HG03196 (cell line): Measurements from ENCODE around the gene PNLIPRP3.

Experiments used
- ATAC-seq: cut with Tn5 transposase; IDR thresholded peaks from one replicate; pipeline ENCODE4 v1.9.1; 2021; ENCODE audit not compliant: unreplicated experiment

PNLIPRP3 gene

DNA sequence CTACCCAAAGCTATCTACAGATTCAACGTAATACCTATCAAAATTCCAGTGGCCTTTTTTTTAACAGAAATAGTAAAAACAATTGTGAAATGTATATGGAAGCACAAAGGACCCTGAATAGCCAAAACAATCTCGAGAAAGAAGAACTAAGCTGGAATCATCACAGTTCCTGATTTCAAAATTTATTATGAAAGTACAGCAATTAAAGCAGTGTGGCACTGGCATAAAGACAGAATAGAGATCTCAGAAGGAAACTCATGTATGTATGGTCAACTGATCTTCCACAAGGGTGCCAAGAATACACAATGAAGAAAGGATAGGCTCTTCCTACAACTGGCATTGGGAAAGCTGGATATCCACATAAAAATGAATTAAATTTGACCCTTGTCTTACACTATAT lies 23.2 kb downstream of the PNLIPRP3 start:
- ATAC-seq = no peak

DNA sequence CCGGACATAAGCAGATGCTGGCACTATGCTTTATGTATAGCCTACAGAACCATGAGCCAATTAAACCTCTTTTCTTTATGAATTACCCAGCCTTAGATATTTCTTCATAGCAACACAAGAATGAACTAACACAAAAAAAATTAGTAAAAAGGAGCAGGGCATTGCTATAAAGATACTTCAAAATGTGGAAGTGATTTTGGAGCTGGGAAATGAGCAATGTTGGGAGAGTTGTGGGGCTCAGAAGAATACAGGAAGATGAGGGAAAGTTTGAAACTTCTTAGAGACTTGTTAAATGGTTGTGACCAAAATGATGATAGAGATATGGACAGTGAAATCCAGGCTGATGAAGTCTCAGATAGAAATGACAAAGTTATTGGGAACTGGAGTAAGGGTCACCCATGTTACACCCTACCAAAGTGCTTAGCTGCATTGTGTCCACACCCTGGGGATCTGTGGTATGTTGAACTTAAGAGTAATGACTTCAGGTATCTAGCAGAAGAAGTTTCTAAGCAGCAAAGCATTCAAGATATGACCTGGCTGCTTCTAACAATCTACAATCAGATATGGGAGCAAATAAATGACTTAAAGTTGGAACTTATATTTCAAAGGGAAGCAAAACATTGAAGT lies 24.2 kb downstream of the PNLIPRP3 start:
- no peak for ATAC-seq

DNA sequence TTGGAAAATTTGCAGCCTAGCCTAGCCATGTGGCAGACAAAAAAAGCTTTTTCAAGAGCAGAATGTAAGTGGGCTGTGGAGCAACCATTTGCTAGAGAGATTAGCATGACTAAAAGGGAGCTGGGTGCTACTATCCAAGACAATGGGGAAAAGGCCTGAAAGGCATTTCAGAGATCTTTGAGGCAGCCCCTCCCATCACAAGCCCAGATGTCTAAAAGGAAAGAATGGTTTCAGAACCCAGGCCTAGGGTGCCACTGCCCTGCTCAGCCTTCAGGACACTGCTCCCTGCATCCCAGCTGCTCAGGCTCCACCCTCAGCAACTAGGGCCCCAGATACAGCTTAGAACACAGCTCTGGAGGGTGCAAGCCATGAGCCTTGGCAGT lies 24.7 kb downstream of the PNLIPRP3 start:
- ATAC-seq = no peak

DNA sequence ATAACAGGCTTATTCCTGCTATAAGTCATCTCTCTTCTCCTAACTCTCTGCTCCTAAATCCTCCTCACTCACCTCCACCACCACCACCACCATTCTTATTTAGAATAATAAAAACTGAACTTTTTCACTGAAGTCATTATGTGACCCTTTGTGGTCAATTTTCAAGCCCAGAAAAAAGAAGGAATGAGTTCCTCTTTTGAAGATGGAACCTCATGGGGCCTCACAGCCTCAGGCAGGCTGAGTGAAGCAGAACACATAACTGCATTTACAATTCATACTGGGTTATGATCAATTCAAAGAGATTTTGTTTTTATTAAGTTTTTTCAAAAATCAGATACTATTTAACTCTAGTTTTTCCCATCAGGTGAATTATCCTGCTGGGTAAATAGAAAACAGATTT lies 29.8 kb downstream of the PNLIPRP3 start:
- ATAC-seq = no peak

GRCh38 chr10:116460219-116460618 lies 32.6 kb downstream of the PNLIPRP3 start:
- ATAC-seq = no peak

DNA sequence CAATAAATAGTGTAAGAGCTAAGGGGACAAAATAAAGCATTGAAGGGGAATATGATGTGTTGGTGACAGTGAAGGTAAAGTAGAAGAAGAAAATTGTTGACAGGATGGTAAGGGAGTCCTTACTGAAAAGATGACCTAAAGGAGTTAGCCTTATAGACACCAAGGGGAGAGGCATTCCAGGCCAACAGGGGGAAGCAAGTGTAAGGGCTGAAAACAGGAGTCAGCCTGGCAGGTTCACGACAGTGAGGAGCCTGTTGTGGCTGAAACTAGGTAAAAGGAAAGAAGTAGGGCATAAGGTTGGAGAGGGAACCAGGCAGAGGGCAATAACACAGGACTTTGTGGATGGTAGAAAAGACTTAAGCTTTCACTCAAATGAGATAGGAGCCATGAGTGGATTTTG lies 34.0 kb downstream of the PNLIPRP3 start:
- ATAC-seq = no peak

GRCh38 chr10:116464257-116464656 lies 36.6 kb downstream of the PNLIPRP3 start:
- no peak for ATAC-seq

- ATAC-seq = no peak
These were observed 37.9 kb downstream of the PNLIPRP3 start for GRCh38 chr10:116465546-116465945.

DNA sequence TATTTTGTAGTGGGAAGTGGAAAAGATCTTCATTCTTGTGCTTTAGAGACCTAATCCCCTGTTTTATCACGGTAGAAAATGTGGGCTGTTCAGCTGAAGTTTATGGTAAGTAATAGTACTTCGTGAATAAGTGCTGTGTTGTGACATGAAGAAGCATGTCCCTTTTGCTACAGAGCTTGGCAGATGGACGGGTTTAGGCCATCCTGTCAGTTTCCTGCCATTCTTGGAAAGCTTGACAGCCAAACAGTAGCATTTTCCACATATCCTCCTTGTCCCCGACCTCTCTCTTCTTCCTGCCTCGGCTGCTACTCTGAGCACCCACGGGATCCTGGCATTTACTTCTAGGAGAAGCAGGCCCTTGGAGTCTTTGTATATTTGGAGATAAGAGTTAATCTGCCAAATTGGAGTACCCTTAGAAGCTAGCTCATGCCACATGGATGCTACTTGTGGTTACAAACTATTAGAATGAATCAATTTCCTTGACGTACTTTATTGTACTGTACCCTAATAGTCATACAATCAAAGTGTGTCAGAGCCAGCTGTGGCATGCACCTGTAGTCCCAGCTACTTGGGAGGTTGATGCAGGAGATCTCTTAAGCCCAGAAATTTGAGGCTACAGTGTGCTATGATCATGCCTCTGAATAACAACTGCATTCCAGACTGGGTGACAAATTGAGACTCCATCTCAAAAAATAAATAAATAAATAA lies 39.2 kb downstream of the PNLIPRP3 start:
- no peak for ATAC-seq

DNA sequence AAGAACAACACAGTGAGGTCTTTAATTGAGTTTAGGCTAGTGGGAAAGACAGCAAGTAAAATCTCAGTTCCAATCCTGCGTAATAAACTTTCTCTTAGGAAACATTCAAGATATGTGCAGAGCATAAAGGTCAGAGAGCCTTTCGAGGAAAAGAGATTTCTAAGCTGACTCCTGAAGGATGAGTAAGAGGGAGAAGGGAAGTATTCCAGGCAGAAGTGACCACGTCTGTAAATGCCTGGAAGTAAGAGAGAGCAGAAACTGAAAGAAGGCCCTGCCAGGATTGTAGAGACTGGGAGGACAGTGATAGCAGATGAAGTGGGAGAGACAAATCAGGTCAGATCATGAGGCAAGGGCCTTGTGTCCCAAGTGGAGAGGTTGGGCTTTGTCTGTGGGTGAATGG lies 41.8 kb downstream of the PNLIPRP3 start:
- ATAC-seq = no peak

DNA sequence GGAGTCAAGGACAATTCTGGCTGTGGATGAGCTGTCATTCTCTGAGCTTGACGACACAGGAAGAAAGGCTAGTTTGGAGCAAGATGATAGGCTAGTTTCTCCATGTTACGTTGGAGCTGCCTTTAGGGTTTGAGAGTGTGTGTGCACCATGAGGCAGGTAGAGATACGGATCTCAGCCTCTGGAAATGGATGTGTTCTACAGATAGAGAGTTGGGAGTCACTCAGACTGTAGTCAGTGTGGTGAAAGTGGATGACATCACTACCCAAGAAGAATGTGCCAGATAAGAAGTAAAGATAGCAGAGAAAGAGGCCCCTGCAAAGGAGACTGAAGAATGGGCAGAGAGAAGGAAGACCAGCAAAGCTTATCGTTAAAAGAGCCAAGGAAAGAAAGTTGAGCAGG lies 42.4 kb downstream of the PNLIPRP3 start:
- no peak for ATAC-seq

DNA sequence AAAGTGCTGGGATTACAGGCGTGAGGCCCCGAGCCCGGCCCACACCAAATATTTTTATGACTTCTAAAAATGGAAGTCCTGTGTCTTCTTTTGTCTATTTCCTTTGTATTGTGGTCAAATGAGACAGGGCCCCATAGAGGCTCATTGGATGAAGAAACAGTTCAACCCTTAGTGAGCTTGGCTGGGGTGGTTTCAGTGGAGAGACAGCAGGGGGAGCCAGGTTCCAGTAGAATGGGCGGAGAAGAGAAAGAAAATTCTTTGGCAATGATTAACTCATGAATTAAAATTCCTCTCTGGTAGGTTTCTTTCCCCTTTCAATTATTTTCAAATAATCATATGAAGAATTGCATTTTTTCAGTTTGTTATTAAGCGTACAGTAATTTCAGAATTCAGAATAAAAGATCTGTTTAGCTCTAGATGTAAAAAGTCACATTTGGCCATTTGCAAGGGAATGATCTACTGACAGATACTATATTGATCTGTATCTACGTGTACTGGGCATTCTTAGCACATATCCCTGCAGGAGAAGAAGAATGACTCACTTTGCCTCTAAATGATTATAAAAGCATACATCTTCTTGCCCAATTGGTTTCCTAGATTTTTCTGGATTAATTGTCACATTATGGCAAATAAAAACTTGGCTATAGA lies 43.2 kb downstream of the PNLIPRP3 start:
- no peak for ATAC-seq

GRCh38 chr10:116472891-116473290 lies 45.2 kb downstream of the PNLIPRP3 start:
- no peak for ATAC-seq

DNA sequence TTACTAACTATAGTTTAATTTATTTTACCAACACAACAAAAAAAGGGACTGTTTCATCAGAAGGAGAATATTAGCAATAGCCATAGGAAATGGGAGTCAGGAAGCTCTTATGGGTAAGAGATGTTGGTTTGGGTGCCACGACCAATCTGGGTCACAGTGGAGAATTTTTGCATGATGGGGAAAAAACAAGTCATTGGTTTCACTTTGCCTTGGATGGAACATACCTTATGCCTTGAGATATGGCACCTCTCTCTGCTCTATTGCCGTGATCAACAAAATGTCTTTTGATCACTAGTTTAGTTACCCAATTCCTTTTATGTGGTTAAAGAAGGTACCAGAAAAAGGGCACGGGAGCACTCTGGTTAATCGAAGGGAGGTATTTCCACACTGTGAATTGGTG lies 48.2 kb downstream of the PNLIPRP3 start:
- no peak for ATAC-seq

- no peak for ATAC-seq
These were observed 48.8 kb downstream of the PNLIPRP3 start for GRCh38 chr10:116476461-116476860.

GRCh38 chr10:116477986-116478664 lies 50.5 kb downstream of the PNLIPRP3 start:
- no peak for ATAC-seq

DNA sequence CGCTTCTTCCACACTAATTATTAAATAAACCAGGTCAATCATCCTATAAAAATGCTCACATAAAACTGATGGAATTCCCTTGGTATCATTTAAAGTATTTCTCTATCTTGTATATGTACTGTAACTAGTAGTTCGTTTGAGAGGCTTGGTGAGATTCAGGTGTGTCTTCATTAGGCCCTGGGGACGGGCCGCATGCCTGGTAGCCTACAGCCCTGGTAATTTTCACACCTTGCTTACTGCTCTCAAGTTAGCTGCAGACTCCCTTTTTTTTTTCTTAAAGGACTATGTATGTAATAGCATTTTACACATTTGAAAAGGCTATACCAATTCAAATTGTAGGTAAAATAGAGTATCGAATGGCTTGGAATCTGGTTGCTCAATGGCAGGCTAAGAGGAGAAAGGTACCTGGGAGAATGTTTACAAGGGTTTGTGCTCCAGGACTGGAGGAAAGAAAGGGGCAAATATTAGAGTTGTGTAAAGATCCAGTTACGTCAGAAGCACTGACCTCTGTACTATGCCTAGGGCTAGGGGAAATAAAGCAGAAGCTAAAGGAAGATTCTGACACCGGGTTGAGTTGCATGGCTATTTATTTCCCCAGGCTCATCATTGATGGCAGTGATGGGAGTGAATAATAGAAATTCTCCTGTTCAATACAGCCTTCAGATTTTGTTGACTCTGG lies 59.3 kb downstream of the PNLIPRP3 start:
- ATAC-seq = no peak

GRCh38 chr10:116487522-116488430 lies 60.1 kb downstream of the PNLIPRP3 start:
- ATAC-seq = no peak

DNA sequence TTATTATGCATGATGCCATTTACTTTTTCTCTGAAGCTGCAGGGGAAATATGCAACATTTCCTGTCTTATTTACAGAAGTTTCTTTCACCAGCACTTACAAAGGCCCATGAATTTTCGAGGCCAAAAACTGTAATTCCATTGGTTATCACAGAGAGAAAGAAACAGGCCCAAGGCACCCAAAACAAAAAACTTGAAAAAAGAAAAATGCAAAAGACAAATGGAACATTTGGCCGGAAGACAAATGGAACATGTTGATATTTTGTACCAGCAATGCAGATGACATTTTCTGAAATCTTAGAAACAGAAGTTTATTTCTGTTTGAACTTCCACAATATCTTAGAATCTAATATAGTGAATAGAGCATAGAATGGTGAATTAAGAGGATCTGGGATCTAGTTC lies 61.8 kb downstream of the PNLIPRP3 start:
- no peak for ATAC-seq

- no peak for ATAC-seq
These were observed 62.5 kb downstream of the PNLIPRP3 start for GRCh38 chr10:116490028-116490662.
